Measurements from ENCODE around the gene MED7. TPM values are rescaled to one million over a fixed set of nuclear protein-coding genes. Genes with fewer than 3 reads are reported as not detected.
A peak's percentile ranks its signal among the peaks of the same experiment; 100 is the strongest.

Gene MED7
- total and polyA plus RNA-seq, 9 of the 15 experiments (the other 6 are each of a cell fraction or from before 2014, with no cell fraction given) = 4.5 to 38.7 (median 12.2) TPM

DNA sequence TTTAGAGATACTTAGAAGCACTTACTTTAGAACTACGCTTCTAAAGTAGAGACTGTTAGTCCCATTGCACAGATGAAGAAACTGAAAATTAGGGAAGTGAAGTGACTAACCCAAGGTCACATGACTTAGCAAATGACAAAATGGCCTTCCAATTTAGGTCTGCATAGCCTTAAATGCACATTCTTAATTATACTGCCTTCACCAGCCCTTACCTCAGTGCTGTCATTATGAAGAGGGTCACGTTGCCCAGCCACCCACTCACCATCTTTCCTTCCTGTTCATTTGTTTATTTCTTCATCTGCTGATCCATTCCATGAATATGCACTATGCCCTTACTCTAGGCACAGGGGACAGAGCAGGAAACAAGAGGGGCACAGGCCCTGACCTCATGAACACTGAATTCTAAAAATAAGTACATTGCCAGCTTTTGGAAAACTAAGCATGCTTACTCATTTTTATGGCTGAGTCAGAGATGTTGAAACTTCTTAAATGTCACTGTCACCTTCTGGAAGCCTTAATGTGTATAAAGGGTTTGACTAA is 42.5 kb downstream of the MED7 start (continued):
- TF ChIP-seq TFE3 (CRISPR knock-in tag; IDR thresholded peaks at IDR 0.05) (peak; percentile 79), KAT2B (IDR thresholded peaks at IDR 0.05; ENCODE audit: low read depth, low read length) (no peak), MYNN (IDR thresholded peaks at IDR 0.05) (no peak), MYNN (CRISPR knock-in tag; IDR thresholded peaks at IDR 0.05) (no peak), MTF1 (CRISPR knock-in tag; IDR thresholded peaks at IDR 0.05; ENCODE audit: borderline replicate concordance) (no peak), RBM25 (IDR thresholded peaks at IDR 0.05; ENCODE audit: low read depth, low read length, severe bottlenecking) (peak; percentile 52), RFX7 (CRISPR knock-in tag; IDR thresholded peaks at IDR 0.05) (no peak), ZNF217 (CRISPR knock-in tag; IDR thresholded peaks at IDR 0.05) (no peak), PHF20 (IDR thresholded peaks at IDR 0.05; ENCODE audit: partially characterized antibody) (no peak), MEF2A (IDR thresholded peaks at IDR 0.05; ENCODE audit: control insufficient read depth, low read depth, low read length) (peak; percentile 23; the same call in 1 of the 2 replicates)

GRCh38 chr5:157088342-157088990 is 54.2 kb downstream of the MED7 start:
- TF ChIP-seq GTF2B (IDR thresholded peaks at IDR 0.05; ENCODE audit: extremely low read depth, insufficient read length) (no peak), STAG1 (CRISPR knock-in tag; IDR thresholded peaks at IDR 0.05; ENCODE audit: borderline replicate concordance) (no peak), TRIM28 (IDR thresholded peaks at IDR 0.05) (no peak), SMARCA4 (IDR thresholded peaks at IDR 0.05) (no peak), HEY1 (CRISPR knock-in tag; IDR thresholded peaks at IDR 0.05; ENCODE audit: borderline replicate concordance) (no peak)
- ChIA-PET CTCF (ENCODE audit: low intra/inter-chr PET ratio) (no interaction called here), POLR2A (no interaction called here)
- H4K20me1 ChIP-seq (replicated peaks; ENCODE audit: control insufficient read depth, insufficient read depth, low read length) = no peaks in the 10 kb centered on the region
- H3K4me2 ChIP-seq (ENCODE audit: insufficient read depth, low read length) = no peak overlapping the region
- H3K27me3 ChIP-seq (ENCODE audit: control insufficient read depth in 2 of 2, insufficient read depth in 2 of 2, low read length in 2 of 2) = no peaks in the 10 kb centered on the region; a peak in 1 of 5 replicates
- no peaks in the 10 kb centered on the region for H3K4me1 ChIP-seq (replicated peaks in 1 of 2; ENCODE audit: control insufficient read depth in 2 of 2, insufficient read depth in 2 of 2, low read length in 2 of 2)
- H3K36me3 ChIP-seq (ENCODE audit: control insufficient read depth, insufficient read depth, low read length) = no peaks in the 10 kb centered on the region
- H3K27ac ChIP-seq (ENCODE audit: extremely low read depth, low read depth, low read length) = no peak overlapping the region
- no peaks in the 10 kb centered on the region for H3K9me1 ChIP-seq (ENCODE audit: control insufficient read depth, insufficient read depth, low read length)
- no peaks in the 10 kb centered on the region for H3K79me2 ChIP-seq (ENCODE audit: control insufficient read depth, insufficient read depth, low read length)
- no peak for FAIRE-seq
- WGBS (ENCODE audit: insufficient coverage, low coverage, missing lambda C conversion rate) = 3% methylated on average over 3 of the region's 3 CpGs
- H2AFZ ChIP-seq (ENCODE audit: low read depth, low read length) = no peak overlapping the region
- H3K9ac ChIP-seq (ENCODE audit: insufficient read depth in 1 of 2, low read depth in 2 of 2, low read length in 2 of 2) = no peak overlapping the region
- no peak for DNase-seq (ENCODE audit: extremely low read depth in 1 of 4, low spot score in 3 of 4)
- in situ Hi-C loops (cut with MboI) (no loop called here), intact Hi-C loops (cut with micrococcal nuclease) (no loop called here)
- no peak overlapping the region for H3K4me3 ChIP-seq
- BruUV-seq (replicated peaks) = no TSS peak
- ATAC-seq = no peak
- H3K9me3 ChIP-seq (replicated peaks; ENCODE audit: control insufficient read depth, insufficient read depth, low read depth, low read length) = no peaks in the 10 kb centered on the region
